Stimulated activated CD8-positive, alpha-beta memory T cell treated with anti-CD3 and anti-CD28 coated beads, Interleukin-4, amount 100 ng/mL, for 4 hours (primary cell): Measurements from ENCODE around the gene GAA.
A peak's percentile ranks its signal among the peaks of the same experiment; 100 is the strongest.

ENCODE experiments used
- DNase-seq, 2 donors: peaks; one replicate each; pipeline ENCODE4 v3.0.0-alpha.2; 2020; ENCODE audit warnings: low read depth in 2 of 2, low spot score in 1 of 2

Gene GAA

DNA sequence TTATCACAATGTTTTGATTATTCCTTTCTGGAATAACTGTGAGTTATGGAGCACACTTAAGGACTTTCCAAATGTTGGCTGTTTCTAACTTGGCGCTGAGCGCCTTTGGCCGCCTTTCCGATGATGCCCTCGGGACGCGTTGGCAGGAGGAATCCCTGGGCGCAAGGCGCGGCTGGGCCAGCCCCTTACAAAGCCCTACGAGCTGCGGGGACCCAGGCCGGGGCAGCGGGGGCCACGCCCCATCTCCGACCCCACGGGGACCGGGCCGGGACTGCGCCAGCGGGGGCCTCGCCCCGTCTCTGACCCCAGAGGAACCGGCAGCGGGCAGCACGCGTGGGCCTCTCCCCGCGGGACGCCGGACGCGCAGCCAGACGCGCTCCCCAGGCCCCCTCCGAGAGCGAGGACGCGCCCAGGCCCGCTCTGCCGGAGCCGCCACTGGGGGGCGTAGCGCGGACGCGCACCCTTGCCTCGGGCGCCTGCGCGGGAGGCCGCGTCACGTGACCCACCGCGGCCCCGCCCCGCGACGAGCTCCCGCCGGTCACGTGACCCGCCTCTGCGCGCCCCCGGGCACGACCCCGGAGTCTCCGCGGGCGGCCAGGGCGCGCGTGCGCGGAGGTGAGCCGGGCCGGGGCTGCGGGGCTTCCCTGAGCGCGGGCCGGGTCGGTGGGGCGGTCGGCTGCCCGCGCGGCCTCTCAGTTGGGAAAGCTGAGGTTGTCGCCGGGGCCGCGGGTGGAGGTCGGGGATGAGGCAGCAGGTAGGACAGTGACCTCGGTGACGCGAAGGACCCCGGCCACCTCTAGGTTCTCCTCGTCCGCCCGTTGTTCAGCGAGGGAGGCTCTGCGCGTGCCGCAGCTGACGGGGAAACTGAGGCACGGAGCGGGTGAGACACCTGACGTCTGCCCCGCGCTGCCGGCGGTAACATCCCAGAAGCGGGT lies at the start of gene GAA:
Gene GAA, plus strand, starts transcription at position 571 of the 935 bp plus-strand sequence. CDS start 3,006 bp downstream, outside the sequence.
- DNase-seq: peak; percentile 65 to 73

DNA sequence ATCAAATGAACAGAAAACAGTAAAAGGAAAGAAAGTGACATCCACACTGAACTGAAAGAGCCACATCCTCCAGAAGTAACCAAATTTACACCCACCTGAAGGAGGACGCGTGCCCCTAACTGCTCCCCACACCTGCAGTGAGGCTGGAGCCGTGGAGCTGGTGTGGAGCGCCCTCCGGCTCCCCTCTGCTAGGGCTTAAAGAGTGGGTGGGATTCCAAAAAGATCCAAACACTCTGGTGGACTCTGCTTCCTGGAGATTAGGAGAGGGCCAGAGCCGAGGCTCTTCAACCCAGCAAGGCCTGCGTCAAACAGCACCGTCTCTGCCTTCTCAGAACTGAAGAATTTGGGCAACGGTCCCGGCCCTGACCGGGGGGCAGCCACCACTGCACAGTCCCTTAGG lies 49.7 kb upstream of the GAA start:
- no peak for DNase-seq

DNA sequence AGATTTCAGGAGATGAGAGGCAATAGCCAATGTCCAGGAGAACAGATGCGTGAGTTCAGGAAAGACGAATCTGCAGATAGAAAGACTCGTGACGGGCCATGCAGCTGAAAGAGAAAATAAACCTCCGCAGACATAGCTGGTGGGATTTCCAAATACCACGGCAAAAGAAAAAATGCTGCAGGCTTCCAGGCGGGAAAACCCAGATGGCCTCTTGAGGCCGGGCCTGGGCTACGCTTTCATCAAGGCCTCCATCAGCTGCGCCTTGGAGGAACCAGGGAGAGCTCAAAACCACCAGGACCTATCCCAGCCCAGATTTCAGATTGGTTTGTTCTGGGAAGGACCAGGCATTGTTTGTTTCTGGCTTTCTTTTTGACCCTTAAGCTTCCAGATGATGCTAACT lies 48.3 kb upstream of the GAA start:
- no peak for DNase-seq

DNA sequence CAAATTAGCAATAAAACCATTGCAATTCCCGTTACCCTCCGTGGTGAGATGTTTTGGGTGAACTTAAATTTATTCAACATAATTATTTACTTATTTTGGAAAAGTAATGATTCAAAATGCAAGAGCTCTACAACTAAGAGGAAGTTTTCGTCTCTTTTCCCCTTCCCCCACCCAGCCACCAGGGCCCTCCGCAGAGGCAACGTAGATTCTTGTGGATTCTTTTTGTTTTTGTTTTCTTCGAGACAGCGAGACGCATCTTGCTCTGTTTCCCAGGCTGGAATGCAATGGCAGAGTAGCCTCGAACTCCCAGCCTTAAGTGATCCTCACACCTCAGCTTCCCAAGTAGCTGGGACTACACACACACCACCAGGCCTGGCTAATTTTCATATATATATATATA lies 45.8 kb upstream of the GAA start:
- DNase-seq: no peak

DNA sequence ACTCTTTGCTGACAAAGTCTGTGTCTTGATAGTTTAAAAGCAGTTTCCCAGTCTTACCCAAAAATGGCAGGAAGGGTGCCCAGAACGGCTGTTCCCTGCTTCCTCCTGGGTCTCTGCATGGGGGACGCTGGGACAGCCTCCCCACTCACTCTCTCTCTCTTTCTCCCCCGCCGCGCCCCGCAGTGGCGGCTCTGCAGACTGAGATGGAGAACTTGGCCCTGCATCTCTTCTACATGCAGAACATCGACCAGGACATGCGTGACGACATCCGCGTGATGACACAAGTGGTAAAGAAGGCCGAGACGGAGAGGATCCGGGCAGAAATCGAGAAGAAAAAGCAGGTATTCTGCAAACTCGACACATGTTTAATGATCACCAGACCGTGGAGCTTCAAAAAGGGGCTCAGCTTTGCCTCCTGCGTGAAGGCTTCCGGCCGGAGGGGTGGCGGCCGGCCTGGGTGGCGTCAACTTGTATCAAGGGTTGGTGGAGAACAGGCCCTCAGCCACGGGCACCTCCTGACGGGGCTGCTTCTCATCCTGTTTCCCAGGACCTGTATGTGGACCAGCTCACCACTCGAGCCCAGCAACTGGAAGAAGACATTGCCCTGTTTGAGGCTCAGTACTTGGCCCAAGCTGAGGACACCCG lies 42.9 kb upstream of the GAA start:
- no peak for DNase-seq

DNA sequence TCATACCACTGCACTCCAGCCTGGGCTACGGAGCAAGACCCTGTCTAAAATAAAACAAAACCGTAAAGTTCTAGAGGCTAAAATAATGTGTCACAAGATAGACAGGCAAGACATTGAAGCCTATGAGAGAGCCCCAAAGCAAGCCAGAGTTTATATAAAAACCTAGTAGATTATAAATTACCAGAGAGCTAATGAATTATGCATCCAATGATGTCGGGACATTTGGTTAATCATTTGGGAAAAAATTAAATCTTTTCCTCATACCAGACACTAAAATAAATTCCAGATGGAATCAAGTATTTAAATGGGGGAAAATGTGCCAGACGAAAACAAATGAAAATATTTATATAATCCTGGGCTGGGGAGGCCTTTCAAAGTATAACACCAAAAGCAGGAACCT lies 40.7 kb upstream of the GAA start:
- DNase-seq: no peak

DNA sequence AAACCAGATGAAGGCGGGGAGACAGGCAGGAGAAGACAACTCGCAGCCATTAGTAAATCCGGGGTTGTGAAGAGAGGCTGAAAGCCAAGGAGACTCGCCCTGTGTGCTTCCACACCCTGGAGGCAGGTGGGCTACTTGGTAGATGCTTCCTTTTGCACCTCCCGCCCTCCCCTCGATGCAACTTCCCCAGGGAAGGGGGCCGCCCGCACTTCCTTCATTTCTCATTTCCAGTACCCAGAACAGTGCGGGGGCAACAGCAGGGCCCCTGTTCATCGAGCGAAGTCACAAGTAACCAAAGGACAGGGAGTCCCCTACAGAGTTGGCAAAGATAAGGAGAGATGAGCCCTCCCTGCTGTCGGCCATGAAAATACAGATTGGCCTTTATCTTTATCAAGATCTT lies 40.0 kb upstream of the GAA start:
- no peak for DNase-seq

DNA sequence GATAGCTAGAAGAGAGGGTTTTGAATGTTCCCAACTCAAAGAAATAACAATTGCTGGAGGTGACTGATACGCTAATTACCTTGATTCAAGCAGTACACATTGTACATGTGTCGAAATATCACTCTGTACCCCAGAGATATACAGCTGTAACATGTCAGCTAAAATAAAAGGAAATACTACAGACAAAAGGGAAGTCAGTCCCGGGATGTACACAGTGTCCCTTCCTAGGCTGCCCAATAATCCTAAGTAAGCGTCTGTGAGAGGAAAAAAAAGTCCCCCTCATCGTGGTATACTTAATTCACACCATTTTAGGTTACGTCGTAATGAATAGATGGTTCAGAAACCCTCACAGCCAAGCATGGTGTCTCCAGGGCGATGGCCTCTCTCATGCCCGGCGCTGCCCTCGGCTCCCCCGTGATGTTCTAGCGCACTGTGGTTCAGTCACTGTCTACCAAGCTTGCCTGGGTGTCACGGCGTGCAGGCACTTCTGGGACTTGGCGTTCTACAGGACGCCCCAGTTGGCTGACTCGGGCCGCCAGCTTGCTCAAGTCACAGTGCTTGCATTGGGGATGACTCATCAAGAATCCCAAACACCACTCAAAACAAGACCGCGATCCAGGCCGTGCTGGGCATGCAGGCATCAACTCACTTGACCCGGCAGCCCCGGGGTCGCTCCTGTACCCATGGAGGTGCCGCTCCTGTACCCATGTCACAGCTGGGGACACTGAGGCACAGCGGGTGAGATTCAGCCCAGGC lies 37.4 kb upstream of the GAA start:
- DNase-seq: no peak

DNA sequence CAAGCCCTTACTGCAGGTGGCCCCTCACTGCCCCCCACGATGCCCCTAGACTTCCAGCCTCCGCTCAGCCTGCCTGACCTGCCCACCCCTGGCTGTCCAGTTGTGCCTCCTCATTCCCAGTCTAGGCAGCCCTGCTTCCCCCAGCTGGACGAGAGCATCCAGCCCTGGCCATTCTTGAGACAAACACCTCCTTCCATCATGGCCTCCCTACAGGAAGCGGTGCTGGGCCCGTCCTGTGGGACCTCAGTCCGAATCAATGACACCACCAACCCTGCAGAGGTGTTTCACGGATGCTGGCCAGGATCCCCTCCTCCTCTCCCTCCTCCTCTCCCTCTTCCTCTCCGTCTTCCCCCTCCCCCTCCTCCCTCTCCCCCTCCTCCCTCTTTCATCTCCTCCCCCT lies 36.7 kb upstream of the GAA start:
- no peak for DNase-seq

DNA sequence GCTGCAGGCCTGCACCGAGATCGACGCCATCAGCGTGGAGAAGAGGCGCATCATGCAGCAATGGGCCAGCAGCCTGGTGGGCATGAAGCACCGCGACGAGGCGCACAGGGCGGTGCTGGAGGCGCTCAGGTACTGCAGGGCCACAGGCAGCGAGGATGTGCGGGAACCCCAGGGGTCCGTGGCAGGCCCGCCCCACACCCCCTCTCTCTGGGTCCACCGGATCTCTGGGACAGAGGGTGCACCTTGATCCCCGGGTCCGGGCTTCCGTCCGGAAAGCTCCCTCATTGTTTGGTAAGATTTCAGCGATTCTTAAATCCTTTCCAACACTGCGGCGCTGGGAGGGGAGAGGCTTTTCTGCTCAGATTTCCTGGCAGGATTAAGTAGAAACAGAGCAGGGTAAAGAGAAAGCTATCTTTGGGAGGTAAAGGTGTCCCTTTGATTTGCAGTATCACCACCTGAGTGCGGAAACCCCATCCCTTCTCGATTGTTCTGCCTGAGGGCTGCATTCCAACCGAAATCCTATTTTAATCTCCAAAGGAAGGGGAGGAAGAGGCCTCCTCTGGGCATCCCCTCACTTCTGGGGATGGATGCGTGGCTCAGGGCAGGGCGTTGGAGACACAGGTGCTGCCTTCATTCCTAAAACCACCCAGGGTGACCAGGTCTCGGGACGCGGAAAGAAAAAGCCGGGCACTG lies 35.8 kb upstream of the GAA start:
- DNase-seq: no peak

DNA sequence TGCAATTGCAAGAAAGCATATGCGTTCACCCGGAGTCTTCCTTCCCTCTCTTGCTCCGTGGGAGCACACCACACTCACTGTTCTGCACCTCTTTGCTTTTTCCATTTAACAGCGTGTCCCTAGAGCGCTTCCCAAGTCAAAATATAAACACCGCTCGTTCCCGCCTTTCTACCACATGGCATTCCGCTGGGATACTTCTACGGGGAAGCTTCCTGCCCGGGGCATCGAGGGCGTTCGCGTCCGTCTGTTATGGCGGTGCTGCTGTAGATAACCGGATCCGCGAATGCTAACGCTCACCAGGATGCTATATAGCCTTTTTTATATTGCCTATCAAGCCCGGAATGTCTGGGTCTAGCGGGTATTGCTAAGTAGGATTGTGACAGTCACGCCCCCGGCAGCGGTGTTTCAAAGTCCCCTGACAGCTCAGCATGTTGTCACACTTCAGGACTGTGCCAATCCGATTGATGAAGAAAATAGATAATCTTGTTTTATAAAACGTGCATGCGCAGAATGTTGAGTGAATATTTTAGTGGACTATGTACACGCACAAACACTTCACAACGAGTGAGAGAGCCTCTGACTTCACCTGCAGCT lies 33.9 kb upstream of the GAA start:
- DNase-seq: no peak

DNA sequence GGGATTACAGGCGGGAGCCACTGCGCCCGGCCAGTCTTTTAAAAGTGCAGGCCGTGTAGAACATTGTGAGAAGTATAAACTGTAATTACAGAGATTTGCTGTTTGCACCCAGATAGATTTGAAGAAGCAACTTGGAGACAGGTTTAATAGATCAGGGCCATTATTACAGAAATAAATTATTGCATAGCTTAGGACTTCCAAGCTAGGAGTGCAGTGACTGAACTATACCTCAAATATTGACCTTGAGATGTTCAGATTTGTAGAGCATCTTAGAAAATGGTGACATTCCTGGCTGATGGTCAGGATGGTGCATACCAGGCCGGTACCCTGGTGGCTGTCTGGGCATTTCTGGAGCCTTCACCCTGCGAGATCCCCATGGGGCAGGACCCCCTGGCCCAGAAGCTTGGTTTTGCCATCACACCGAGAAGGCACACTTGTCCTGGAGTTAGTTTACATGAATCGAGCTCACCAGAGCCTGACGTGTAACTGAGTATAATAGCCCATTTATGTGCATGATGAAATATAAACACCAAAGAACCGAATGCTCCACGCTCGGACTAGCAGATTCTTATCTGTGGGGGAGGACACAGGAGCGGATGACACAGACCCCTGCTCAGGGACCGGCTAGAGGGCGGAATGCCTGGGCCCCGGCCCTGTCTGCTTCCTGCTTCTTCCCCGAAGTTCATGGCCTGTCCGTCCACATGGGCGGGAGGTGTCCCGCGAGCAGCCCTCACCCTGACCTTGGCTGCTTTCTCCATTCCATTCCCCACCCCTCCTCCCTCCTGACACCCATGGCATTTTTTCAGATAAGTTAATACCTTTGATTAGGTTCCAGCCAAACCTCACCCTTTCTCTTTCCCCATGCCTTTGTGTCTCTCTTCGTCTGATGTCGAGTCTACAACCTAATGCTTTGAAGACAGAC lies 32.8 kb upstream of the GAA start:
- no peak for DNase-seq

DNA sequence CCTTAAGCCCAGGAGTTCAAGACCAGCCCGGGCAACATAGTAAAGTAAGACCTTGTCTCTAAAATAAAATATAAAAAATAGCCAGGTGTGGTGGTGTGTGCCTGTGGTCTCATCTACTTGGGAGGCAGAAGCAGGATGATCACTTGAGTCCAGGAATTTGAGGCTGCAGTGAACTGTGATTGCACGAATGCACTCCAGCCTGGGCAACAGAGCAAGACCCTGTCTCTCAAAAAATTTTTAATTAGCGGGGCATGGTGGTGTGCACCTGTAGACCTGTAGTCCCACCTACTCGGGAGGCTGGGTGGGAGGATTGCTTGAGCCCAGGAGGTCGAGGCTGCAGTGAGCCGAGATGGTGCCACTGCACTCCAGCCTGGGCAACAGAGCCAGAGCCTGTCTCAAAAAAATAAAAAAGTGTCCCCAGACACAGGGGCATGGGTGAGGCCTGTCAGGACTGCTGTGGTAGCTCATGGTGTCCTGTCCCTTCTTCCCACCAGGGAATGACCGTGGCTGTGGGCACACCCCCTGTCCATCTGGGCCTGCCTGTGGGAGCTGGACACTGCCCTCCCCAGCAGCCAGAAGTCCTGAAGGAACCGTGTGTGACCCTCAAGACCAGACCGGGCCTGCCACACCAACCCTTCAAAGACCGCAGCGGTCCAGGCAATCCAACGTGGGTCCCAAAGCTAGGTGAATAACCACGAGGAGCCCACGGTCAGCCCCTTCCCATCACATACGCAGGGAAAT lies 30.8 kb upstream of the GAA start:
- no peak for DNase-seq

DNA sequence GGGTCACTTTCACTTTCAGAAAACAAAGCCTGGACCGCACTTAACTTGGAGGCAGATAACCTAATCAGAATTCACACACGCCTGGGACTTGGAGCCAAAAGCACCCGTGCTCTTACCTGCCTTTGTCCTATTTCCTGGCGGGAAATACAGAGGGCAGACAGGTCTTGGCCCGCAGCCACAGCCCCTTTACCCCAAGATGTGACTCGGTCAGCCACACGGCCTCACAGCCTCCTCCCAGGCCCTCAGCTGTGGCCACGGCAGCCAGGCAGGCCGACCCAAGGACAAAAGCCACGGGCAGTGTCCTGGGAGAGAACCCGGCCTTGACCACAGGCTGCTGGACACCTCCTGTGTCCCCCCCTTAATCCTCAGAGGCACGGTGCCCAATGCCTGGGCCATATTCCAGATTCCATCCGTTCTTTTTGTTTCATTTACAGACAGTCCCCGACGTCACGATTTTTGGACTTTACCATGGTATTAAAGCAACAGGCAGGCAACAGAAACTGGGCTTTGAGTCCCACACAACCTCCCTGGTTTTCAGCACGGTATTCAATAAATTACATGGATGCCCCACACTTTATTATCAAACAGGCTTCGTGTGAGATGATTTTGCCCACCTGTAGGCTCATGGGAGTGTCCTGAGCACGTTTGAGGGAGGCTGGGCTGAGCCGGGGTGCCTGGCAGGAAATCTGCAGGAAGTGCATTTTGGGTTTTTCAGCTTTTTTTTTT lies 30.1 kb upstream of the GAA start:
- no peak for DNase-seq

DNA sequence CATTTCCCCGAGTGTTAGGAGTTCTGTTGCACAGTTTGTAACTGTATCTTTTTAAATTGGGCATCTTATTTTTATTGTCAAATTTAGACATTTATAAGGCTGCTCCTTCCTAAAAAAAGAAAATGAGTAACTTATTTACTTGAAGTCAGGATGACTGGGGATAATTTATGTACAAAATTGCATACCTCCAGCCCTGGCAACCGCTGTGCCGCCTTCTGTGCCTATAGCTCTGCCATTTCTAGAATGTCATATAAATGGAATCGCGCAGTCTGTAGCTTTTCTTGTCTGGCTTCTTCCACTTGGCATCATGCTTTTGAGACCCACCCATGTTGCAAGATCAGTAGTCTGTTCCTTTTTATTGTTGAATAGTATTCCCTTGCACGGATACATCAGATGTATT lies 29.0 kb upstream of the GAA start:
- DNase-seq: no peak

DNA sequence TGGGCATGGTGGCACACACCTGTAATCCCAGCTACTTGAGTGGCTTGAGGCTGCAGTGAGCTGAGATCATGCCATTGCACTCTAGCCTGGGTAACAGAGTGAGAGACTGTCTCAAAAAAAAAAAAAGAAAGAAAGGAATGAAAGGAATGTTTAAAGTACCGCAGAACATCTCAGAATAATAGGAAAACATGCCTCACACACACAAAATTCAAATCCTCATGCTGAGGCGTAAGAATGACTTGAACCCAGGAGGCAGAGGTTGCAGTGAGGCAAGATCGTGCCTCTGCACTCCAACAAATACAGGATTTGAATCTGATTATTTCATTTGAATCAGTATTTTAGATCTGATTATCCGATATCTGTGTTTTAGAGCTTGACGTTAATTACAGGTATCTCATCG lies 21.3 kb upstream of the GAA start:
- no peak for DNase-seq

DNA sequence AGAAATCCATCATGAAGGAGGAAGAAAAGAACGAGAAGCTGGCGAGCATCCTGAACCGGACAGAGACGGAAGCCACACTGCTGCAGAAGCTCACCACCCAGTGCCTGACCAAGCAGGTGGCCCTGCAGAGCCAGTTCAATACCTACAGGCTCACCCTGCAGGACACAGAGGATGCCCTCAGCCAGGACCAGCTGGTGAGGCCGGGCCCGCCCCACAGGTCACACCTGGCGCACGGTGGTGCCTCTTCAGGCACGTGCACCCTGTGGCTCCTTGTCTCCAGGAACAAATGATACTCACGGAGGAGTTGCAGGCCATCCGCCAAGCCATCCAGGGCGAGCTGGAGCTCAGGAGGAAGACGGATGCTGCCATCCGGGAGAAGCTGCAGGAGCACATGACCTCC lies 19.8 kb upstream of the GAA start:
- DNase-seq: no peak

DNA sequence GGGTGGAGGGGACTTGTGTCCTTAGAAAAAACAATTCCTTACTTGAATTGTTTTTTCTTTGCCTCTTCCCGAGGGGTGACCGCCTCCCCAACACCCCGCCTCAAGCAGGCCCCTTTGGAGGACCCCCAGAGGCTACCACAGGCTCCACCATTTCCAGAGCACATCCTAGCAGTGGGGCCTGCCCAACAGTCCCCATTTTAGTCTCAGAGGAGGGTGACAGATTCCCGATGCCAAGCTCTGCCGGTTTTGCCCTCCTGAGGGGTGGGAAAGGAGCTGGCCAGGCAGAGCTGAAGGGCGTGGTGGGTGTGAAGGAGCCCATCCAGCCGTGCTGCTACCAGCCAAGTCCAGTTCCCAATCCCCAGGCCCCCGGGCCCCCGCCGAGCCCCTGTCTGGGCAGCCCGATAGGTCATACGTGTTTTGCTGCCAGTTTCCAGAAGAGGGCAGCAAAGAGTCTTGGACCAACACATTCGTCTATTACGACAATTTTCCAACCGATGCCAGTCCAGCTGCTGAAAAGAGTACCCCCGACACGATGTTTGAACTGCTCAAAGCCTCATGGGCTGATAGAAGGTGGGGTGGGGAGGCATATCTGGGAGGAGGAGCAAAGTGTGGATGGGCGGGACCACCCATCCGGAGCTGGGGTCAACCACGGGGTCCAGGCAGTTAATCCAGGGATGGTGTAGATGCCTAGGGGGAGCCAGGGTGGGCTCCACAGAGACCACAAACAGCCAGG lies 18.8 kb upstream of the GAA start:
- peak; percentile 20 to 34 for DNase-seq
